HCT116 (cell line): ENCODE measurements around the gene NUDC.

Experiments
- CTCF ChIP-seq, 3 experiments: fragments of 200-600 bp in 1 of 3; sonication (generic) in 1 of 3; IDR thresholded peaks in 2 of 3; conservative IDR thresholded peaks in 1 of 3; 2 replicates each; pipeline ENCODE4 v1.5.1; 2012 to 2017; ENCODE audit warnings: low read depth in 2 of 3, low read length in 2 of 3, antibody characterized with exemption in 1 of 3, borderline replicate concordance in 1 of 3, control low read depth in 1 of 3, mild to moderate bottlenecking in 1 of 3, mixed read lengths in 1 of 3, mixed run types in 1 of 3, moderate library complexity in 1 of 3; ENCODE audit not compliant: insufficient read depth in 1 of 3
- EZH2 ChIP-seq: fragments of 200-600 bp; sonication (generic); IDR thresholded peaks from 2 replicates; pipeline ENCODE4 v1.6.1; 2017; ENCODE audit warnings: antibody characterized with exemption, mixed run types
- POLR2AphosphoS5 ChIP-seq: IDR thresholded peaks from 2 replicates; pipeline ENCODE4 v1.6.1; 2011; ENCODE audit warnings: mild to moderate bottlenecking, low read depth, low read length, moderate library complexity
- REST ChIP-seq: IDR thresholded peaks from 2 replicates; pipeline ENCODE4 v1.6.1; 2012; ENCODE audit warnings: low read depth

GRCh38 chr1:26951216-26951615, 29.7 kb downstream of the NUDC start:
- TF ChIP-seq EZH2 (no peak), CTCF (IDR thresholded peaks at IDR 0.05 in 2 of 3, conservative IDR thresholded peaks at IDR 0.05 in 1 of 3; ENCODE audit: borderline replicate concordance in 1 of 3, insufficient read depth in 1 of 3, low read depth in 2 of 3, low read length in 2 of 3) (no peak), POLR2AphosphoS5 (no peak), REST (no peak)
